Dermis lymphatic vessel endothelial cell (primary cell): Measurements from ENCODE around the gene ZNF627. TPM values are rescaled to one million over a fixed set of nuclear protein-coding genes. Genes with fewer than 3 reads are reported as not detected.

ENCODE experiments used
- total RNA-seq: library from RNA; depleted of rRNA; stranded (reverse); fragments of >200 nt; gene quantifications from 2 replicates; pipeline ENCODE4 v1.2.1, GENCODE V29; 2014

ZNF627 gene
- total RNA-seq = 21.3 and 29.7 TPM in 2 replicates

DNA sequence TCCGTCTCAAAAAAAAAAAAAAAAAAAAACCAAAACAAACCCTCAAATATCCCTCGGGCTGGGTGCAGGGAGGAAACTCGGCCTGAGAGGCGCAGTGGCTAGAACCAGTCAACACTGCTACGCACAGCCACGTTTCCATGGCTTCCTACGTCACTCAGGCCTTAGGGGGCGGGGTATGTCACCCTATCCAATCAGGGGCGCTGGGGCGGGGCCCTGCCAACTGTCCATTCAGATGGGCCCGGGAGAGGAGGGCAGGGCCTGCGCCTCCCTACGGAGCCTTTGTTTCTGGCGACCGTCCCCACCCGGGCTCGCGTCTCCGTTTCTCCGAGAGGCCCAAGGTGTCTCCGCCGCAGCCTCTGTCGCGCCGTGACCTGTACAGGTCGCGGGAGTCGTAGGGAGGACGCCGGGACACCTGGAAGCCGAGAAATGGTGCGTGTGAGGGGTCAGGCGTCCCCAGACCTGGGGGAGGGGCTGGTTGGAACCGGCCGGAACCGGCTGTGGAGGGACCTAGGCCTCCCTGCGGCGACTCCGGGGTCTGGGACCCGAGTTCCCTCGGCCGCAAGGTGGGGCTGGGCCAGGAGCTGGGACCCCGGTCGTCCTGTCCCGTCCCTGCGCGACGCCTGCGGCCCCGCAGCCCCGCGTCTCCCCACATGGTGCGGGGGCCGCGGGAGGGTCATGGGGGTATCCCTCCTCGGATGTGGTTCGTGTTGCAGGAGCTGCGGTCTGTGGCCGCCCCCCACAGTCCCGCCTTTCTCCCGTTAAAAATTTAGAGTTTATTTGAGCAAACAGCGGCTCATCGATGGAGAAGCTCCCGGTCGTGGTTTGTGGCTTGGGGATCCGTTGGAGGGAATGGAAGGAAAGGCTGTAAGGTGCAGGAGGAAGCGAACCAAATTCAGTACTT, at the start of gene ZNF627:
Gene ZNF627, plus strand, starts transcription at position 282 of the 901 bp plus-strand sequence. Its CDS starts 145 bp downstream, at position 427.

GRCh38 chr19:11558881-11559828, 38.1 kb upstream of the ZNF627 start, which contains the start of gene ELOF1:
TSS of gene ELOF1 (minus strand) at chr19:11559230. CDS start at chr19:11554347, 4,883 bp downstream.

GRCh38 chr19:11577451-11578257, 19.6 kb upstream of the ZNF627 start, which contains the start of gene ACP5:
TSS of gene ACP5 (minus strand) at chr19:11577645. CDS start at chr19:11577317, 328 bp downstream.

Other genes starting within 250 kb of the ZNF627 start
- 4.9 and 7.3 TPM in 2 replicates for gene PLPPR2, start 242.1 kb upstream of the ZNF627 start, total RNA-seq
- 0.77 and 1.1 TPM in 2 replicates for gene SWSAP1, start 222.8 kb upstream of the ZNF627 start, total RNA-seq
- 3.1 and 5.9 TPM in 2 replicates for gene EPOR, start 213.2 kb upstream of the ZNF627 start, total RNA-seq
- gene RGL3, start 178.2 kb upstream of the ZNF627 start, total RNA-seq = 0.87 and 1.6 TPM in 2 replicates
- gene ODAD3, start 162.4 kb upstream of the ZNF627 start, total RNA-seq = under 0.01 and 0.09 TPM in 2 replicates
- gene PRKCSH, start 161.8 kb upstream of the ZNF627 start, total RNA-seq = 110 and 113 TPM in 2 replicates
- not detected in 2 replicates for gene ELAVL3, start 116.4 kb upstream of the ZNF627 start, total RNA-seq
- gene ZNF653, start 91.6 kb upstream of the ZNF627 start, total RNA-seq = 6.0 and 6.9 TPM in 2 replicates
- gene ECSIT, start 68.3 kb upstream of the ZNF627 start, total RNA-seq = 20.6 and 30.1 TPM in 2 replicates
- gene CNN1, start 58.6 kb upstream of the ZNF627 start, total RNA-seq = under 0.01 TPM in 1 of 2 replicates, not detected in the other
- 22.9 and 23.8 TPM in 2 replicates for gene ELOF1, start 38.3 kb upstream of the ZNF627 start, total RNA-seq
- under 0.01 and 0.34 TPM in 2 replicates for gene ACP5, start 19.8 kb upstream of the ZNF627 start, total RNA-seq
- 9.3 and 11.4 TPM in 2 replicates for gene ZNF823, start 141.5 kb downstream of the ZNF627 start, total RNA-seq
- gene ZNF441, start 169.5 kb downstream of the ZNF627 start, total RNA-seq = 15.2 and 15.5 TPM in 2 replicates
- 0.54 and 0.86 TPM in 2 replicates for gene ZNF491, start 201.0 kb downstream of the ZNF627 start, total RNA-seq
- gene ZNF440, start 216.8 kb downstream of the ZNF627 start, total RNA-seq = 8.9 and 10.8 TPM in 2 replicates